SK-N-SH (cell line): Measurements from ENCODE around the gene BTN1A1. TPM values are rescaled to one million over a fixed set of nuclear protein-coding genes. Genes with fewer than 3 reads are reported as not detected.
A peak's percentile ranks its signal among the peaks of the same experiment; 100 is the strongest.

Source experiments
- CTCF ChIA-PET: fragments of 300-600, 350-600 bp; formaldehyde crosslinking; extraction: SDS; loops from one replicate; lab custom pipeline; 2021; lab: Yijun Ruan, JAX
- POLR2A ChIA-PET: fragments of 350-600 bp; sonication (Branson Sonifier 250); formaldehyde crosslinking; extraction: SDS; loops from one replicate; lab custom pipeline; 2020; ENCODE audit warnings: antibody characterized with exemption, inconsistent platforms; lab: Yijun Ruan, JAX
- DNase-seq: peaks from one replicate; pipeline ENCODE4 v3.0.0; 2012
- H2AFZ ChIP-seq: fragments of 200-600 bp; sonication (generic); 2 replicates; pipeline ENCODE4 v1.8.1; 2016; ENCODE audit warnings: antibody characterized with exemption, mild to moderate bottlenecking, low read depth
- H3F3A ChIP-seq: fragments of 200-600 bp; sonication (generic); replicated peaks from 2 replicates; pipeline ENCODE3; 2016; ENCODE audit warnings: antibody characterized with exemption, mild to moderate bottlenecking; ENCODE audit not compliant: insufficient read depth
- H3K27ac ChIP-seq, 2 experiments: fragments of 200-500 bp in 1 of 2; fragments of 200-600 bp in 1 of 2; sonication (Bioruptor generic) in 1 of 2; sonication (generic), shearing (Covaris generic) in 1 of 2; 2 replicates each; pipeline versions ENCODE4 v1.5.1 to v1.6.1; 2014 to 2016; ENCODE audit warnings: low read depth in 2 of 2, inconsistent platforms in 1 of 2, low read length in 1 of 2, mild to moderate bottlenecking in 1 of 2, mixed read lengths in 1 of 2
- H3K27me3 ChIP-seq: fragments of 200-600 bp; sonication (generic), shearing (Covaris generic); 2 replicates; pipeline ENCODE4 v1.6.1; 2016; ENCODE audit warnings: mixed run types; ENCODE audit not compliant: insufficient read depth
- H3K36me3 ChIP-seq, 2 experiments: fragments of 200-500 bp in 1 of 2; fragments of 200-600 bp in 1 of 2; sonication (Bioruptor generic) in 1 of 2; sonication (generic) in 1 of 2; replicated peaks in 1 of 2; 2 replicates each; pipeline versions ENCODE3 to v1.5.1; 2014 to 2016; ENCODE audit warnings: low read length in 1 of 2, mild to moderate bottlenecking in 1 of 2; ENCODE audit not compliant: insufficient read depth in 2 of 2, control insufficient read depth in 1 of 2
- H3K4me1 ChIP-seq, 2 experiments: fragments of 200-500 bp in 1 of 2; fragments of 200-600 bp in 1 of 2; sonication (Bioruptor generic) in 1 of 2; sonication (generic), shearing (Covaris generic) in 1 of 2; 2 replicates each; pipeline versions ENCODE4 v1.5.1 to v1.6.1; 2014 to 2016; ENCODE audit warnings: low read depth in 1 of 2, low read length in 1 of 2, mixed run types in 1 of 2; ENCODE audit not compliant: insufficient read depth in 2 of 2, control insufficient read depth in 1 of 2
- H3K4me2 ChIP-seq: fragments of 200-600 bp; sonication (generic), shearing (Covaris generic); 2 replicates; pipeline ENCODE4 v1.6.1; 2017; ENCODE audit warnings: mixed run types
- H3K4me3 ChIP-seq, 2 experiments: fragments of 200-500 bp in 1 of 2; fragments of 200-600 bp in 1 of 2; sonication (Bioruptor generic) in 1 of 2; sonication (generic), shearing (Covaris generic) in 1 of 2; 2 replicates each; pipeline versions ENCODE4 v1.5.1 to v1.8.1; 2014 to 2016; ENCODE audit warnings: low read depth in 2 of 2, inconsistent platforms in 1 of 2, low read length in 1 of 2, mild to moderate bottlenecking in 1 of 2, mixed read lengths in 1 of 2, moderate library complexity in 1 of 2
- H3K79me2 ChIP-seq: fragments of 200-600 bp; sonication (generic); 2 replicates; pipeline ENCODE4 v1.8.1; 2017; ENCODE audit warnings: mild to moderate bottlenecking; ENCODE audit not compliant: insufficient read depth
- H3K9ac ChIP-seq: fragments of 200-600 bp; sonication (generic); 2 replicates; pipeline ENCODE4 v1.6.1; 2017; ENCODE audit warnings: mixed run types
- H3K9me2 ChIP-seq: fragments of 200-600 bp; sonication (generic); 2 replicates; pipeline ENCODE4 v1.6.1; 2017; ENCODE audit warnings: mixed run types
- H3K9me3 ChIP-seq: fragments of 200-600 bp; sonication (generic); 2 replicates; pipeline ENCODE4 v1.6.1; 2017; ENCODE audit warnings: mixed run types, mild to moderate bottlenecking, moderate library complexity
- H4K20me1 ChIP-seq: fragments of 200-600 bp; sonication (generic); 2 replicates; pipeline ENCODE4 v1.6.1; 2017; ENCODE audit warnings: mild to moderate bottlenecking, mixed run types; ENCODE audit not compliant: insufficient read depth
- ELF1 ChIP-seq: IDR thresholded peaks from 2 replicates; pipeline ENCODE4 v1.4.0; 2012
- EP300 ChIP-seq, 2 experiments: IDR thresholded peaks; 2 replicates each; pipeline versions ENCODE4 v1.4.0 to v1.6.1; 2012; ENCODE audit warnings: borderline replicate concordance in 1 of 2, low read depth in 1 of 2, low read length in 1 of 2
- EZH2phosphoT487 ChIP-seq: fragments of 200-600 bp; sonication (generic); IDR thresholded peaks from 2 replicates; pipeline ENCODE4 v1.6.1; 2017; ENCODE audit warnings: low read depth, mixed run types, mild to moderate bottlenecking, antibody characterized with exemption, moderate library complexity, borderline replicate concordance
- FOSL2 ChIP-seq: IDR thresholded peaks from 2 replicates; pipeline ENCODE4 v1.4.0; 2012; ENCODE audit warnings: low read depth, mild to moderate bottlenecking, moderate library complexity, borderline replicate concordance
- FOXM1 ChIP-seq: IDR thresholded peaks from 2 replicates; pipeline ENCODE4 v1.4.0; 2012; ENCODE audit warnings: low read depth, mild to moderate bottlenecking
- GATA2 ChIP-seq: sonication (generic); formaldehyde crosslinking; IDR thresholded peaks from 2 replicates; pipeline ENCODE4 v1.5.0; 2020; ENCODE audit warnings: mild to moderate bottlenecking, missing genetic modification reagents
- MEF2A ChIP-seq: IDR thresholded peaks from 2 replicates; pipeline ENCODE4 v1.4.0; 2012; ENCODE audit warnings: low read depth, borderline replicate concordance
- MXI1 ChIP-seq: IDR thresholded peaks from 2 replicates; pipeline ENCODE4 v1.6.1; 2012; ENCODE audit warnings: mild to moderate bottlenecking, low read depth, low read length, improper control_type of control experiment
- NFIC ChIP-seq: IDR thresholded peaks from 2 replicates; pipeline ENCODE4 v1.4.0; 2012; ENCODE audit warnings: borderline replicate concordance
- NRF1 ChIP-seq: IDR thresholded peaks from 2 replicates; pipeline ENCODE4 v1.6.1; 2012; ENCODE audit warnings: low read depth, mild to moderate bottlenecking, low read length
- PBX3 ChIP-seq: IDR thresholded peaks from 2 replicates; pipeline ENCODE4; 2012
- POLR2AphosphoS5 ChIP-seq: IDR thresholded peaks from 2 replicates; pipeline ENCODE4 v1.6.1; 2012; ENCODE audit warnings: low read depth, low read length
- REST ChIP-seq: IDR thresholded peaks from 2 replicates; pipeline ENCODE4 v1.6.1; 2012; ENCODE audit warnings: mild to moderate bottlenecking, low read depth, low read length, moderate library complexity
- TCF12 ChIP-seq: IDR thresholded peaks from 2 replicates; pipeline ENCODE4 v1.4.0; 2012
- TEAD4 ChIP-seq: IDR thresholded peaks from 2 replicates; pipeline ENCODE4 v1.4.0; 2012; ENCODE audit warnings: mild to moderate bottlenecking, borderline replicate concordance; ENCODE audit not compliant: insufficient read depth
- USF1 ChIP-seq: IDR thresholded peaks from 2 replicates; pipeline ENCODE4 v1.4.0; 2012; ENCODE audit warnings: low read depth, borderline replicate concordance
- USF2 ChIP-seq: fragments of 150-350 bp; IDR thresholded peaks from 2 replicates; pipeline ENCODE4 v1.6.1; 2017; ENCODE audit warnings: antibody characterized with exemption, low read length, low read depth, borderline replicate concordance
- YY1 ChIP-seq: IDR thresholded peaks from 2 replicates; pipeline ENCODE4 v1.4.0; 2012; ENCODE audit warnings: low read depth, mild to moderate bottlenecking
- WGBS: methylation state at CpG from one replicate; pipeline ENCODE4 v1.1.6; 2017; ENCODE audit warnings: low lambda C conversion rate; 5-methylcytosine and 5-hydroxymethylcytosine counted together
- polyA plus RNA-seq, 3 experiments: library from polyadenylated mRNA; depleted of rRNA; stranded (reverse); fragments of >200 nt; gene quantifications; 2 replicates each; pipeline ENCODE4 v1.2.3, GENCODE V29; 2012

BTN1A1 gene
- polyA plus RNA-seq, 1 of the 3 experiments (the other 2 are of a cell fraction): not detected

- peak overlapping the region; percentile 80; the same call in 1 of the 2 replicates for H3K4me2 ChIP-seq
- no peaks in the 10 kb centered on the region for H3K79me2 ChIP-seq
- H3K9me2 ChIP-seq: no peaks in the 10 kb centered on the region
- H3K27me3 ChIP-seq: no peaks in the 10 kb centered on the region
- H3K4me3 ChIP-seq: no peak overlapping the region
- H3K4me1 ChIP-seq: peaks cover 0 to 3% of the 10 kb centered on the region in 2 experiments; a peak in 2 of 4 replicates
- POLR2A ChIA-PET: interaction anchor here (2.1 kb wide), 1 partner anchor 14 kb away, joined by 7 read pairs; the partner anchor contains the start of gene HMGN4
- H4K20me1 ChIP-seq: no peaks in the 10 kb centered on the region
- no peak overlapping the region for H3K27ac ChIP-seq
- no peaks in the 10 kb centered on the region for H3K9me3 ChIP-seq
- WGBS: 87% methylated on average over 10 of the region's 10 CpGs
- no peak for DNase-seq
- H3F3A ChIP-seq: peaks cover 45% of the 10 kb centered on the region
- H3K9ac ChIP-seq: no peak overlapping the region
- H3K36me3 ChIP-seq: no peaks in the 10 kb centered on the region
- TF ChIP-seq FOXM1 (no peak), POLR2AphosphoS5 (no peak), NFIC (no peak), NRF1 (no peak), MXI1 (no peak), USF1 (no peak), MEF2A (no peak), PBX3 (no peak), FOSL2 (no peak), USF2 (no peak), TCF12 (no peak), EZH2phosphoT487 (no peak), EP300 (IDR thresholded peaks at IDR 0.05; ENCODE audit: borderline replicate concordance in 1 of 2, low read depth in 1 of 2, low read length in 1 of 2) (no peak), YY1 (no peak), ELF1 (no peak), GATA2 (CRISPR knock-in tag) (no peak), REST (no peak), TEAD4 (no peak)
- TF ChIP-seq, all 33 proteins: peak for 0
- CTCF ChIA-PET: interaction anchor here (1.0 to 4.6 kb wide), 6 partner anchors 10 to 210 kb away, joined by 3 to 24 read pairs (median 6); partner anchors contain the start of gene HMGN4
- H2AFZ ChIP-seq: no peak overlapping the region
These were observed 52.1 kb downstream of the BTN1A1 start for GRCh38 chr6:26552205-26552604.
